HepG2 (cell line): ENCODE results near the gene C1QTNF5. TPM values are rescaled to one million over a fixed set of nuclear protein-coding genes. Genes with fewer than 3 reads are reported as not detected.

ENCODE experiments used
- ZNF335 ChIP-seq: sonication (generic); formaldehyde crosslinking; IDR thresholded peaks from 2 replicates; pipeline ENCODE4 v1.4.0; 2020; ENCODE audit warnings: missing genetic modification reagents
- polyA plus RNA-seq, 8 experiments: library from polyadenylated mRNA; depleted of rRNA in 3 of 8; stranded (reverse) in 7 of 8; unstranded in 1 of 8; fragments of >200 nt; fragmentation: Illumina TruSeq in 4 of 8; extraction: Trizol in 4 of 8; gene quantifications; 2 replicates each; pipeline versions ENCODE4 v1.2.1 to v1.2.3, GENCODE V29; 2011 to 2016; ENCODE audit warnings: low read depth in 4 of 8, missing spikeins in 1 of 8, mixed read lengths in 1 of 8; ENCODE audit not compliant: insufficient read depth in 1 of 8
- total RNA-seq, 5 experiments: library from RNA; depleted of rRNA; stranded (reverse); fragments of >200 nt; fragmentation: Illumina TruSeq; extraction: Trizol; gene quantifications; 2 replicates each; pipeline ENCODE4 v1.2.3, GENCODE V29; 2016; ENCODE audit warnings: low read depth in 1 of 5
- TF ChIP-seq, protein P1 (sequence below): sonication (generic); formaldehyde crosslinking; IDR thresholded peaks from 2 replicates; pipeline ENCODE4 v1.5.1; 2020; ENCODE audit warnings: mild to moderate bottlenecking, missing genetic modification reagents, moderate library complexity
- TF ChIP-seq, protein P2 (sequence below): sonication (generic); formaldehyde crosslinking; IDR thresholded peaks from 2 replicates; pipeline ENCODE4 v1.4.0; 2020; ENCODE audit warnings: mild to moderate bottlenecking, missing genetic modification reagents
- TF ChIP-seq, protein P3 (sequence below): sonication (generic); formaldehyde crosslinking; IDR thresholded peaks from 2 replicates; pipeline ENCODE4 v1.4.0; 2020; ENCODE audit warnings: low read depth, mild to moderate bottlenecking, missing genetic modification reagents
- TF ChIP-seq, protein P4 (sequence below): sonication (generic); formaldehyde crosslinking; IDR thresholded peaks from 2 replicates; pipeline ENCODE4 v1.4.0; 2020; ENCODE audit warnings: missing genetic modification reagents

Gene C1QTNF5
- total and polyA plus RNA-seq, 2 of the 13 experiments (the other 11 are each of a cell fraction or from before 2014, with no cell fraction given), result 0.86 to 1.2 TPM

DNA sequence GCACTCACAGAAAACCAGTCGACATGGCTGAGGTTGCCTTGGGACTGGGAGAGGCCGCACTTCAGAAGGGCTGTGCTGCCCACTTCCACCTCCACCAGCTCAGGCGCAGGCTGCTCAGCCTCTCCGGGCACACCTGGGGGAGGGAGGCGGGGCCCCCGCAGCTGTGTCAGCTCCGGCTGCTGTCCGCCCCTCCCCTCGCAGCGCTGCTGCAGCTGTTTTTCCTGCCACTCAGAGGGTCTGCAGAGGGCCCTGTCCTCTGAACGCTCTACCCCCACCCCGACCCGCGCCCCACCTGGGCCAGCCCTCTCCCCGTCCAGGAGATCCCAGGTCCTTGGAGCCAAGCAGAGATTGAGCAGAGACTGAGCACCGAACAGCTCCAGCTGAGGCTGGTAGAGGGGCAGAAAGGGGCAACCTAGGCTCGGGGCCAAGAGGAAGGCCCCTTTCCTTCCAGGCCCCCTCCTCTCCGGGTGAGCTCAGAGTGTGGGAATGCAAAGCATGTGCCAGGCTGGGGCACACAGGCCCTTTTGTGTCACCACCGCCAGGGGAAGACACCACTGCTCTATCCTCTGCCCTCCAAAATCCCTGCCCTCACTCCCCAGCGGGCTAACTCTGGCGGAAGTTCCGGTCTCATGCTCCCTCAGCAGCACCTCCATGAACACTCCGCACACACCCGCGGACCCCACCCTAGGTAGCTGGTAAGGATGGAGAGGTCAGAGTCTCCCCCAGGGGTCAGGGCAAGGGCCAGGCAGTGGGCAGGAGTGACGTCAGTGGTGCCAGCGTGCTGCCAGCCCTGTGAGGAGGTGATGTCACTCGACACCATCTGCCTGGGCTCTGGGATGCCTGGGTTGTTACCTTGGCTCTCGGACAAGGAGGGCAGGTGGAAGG is 25.3 kb downstream of the C1QTNF5 start (continued):
- TF ChIP-seq, protein P1, sequence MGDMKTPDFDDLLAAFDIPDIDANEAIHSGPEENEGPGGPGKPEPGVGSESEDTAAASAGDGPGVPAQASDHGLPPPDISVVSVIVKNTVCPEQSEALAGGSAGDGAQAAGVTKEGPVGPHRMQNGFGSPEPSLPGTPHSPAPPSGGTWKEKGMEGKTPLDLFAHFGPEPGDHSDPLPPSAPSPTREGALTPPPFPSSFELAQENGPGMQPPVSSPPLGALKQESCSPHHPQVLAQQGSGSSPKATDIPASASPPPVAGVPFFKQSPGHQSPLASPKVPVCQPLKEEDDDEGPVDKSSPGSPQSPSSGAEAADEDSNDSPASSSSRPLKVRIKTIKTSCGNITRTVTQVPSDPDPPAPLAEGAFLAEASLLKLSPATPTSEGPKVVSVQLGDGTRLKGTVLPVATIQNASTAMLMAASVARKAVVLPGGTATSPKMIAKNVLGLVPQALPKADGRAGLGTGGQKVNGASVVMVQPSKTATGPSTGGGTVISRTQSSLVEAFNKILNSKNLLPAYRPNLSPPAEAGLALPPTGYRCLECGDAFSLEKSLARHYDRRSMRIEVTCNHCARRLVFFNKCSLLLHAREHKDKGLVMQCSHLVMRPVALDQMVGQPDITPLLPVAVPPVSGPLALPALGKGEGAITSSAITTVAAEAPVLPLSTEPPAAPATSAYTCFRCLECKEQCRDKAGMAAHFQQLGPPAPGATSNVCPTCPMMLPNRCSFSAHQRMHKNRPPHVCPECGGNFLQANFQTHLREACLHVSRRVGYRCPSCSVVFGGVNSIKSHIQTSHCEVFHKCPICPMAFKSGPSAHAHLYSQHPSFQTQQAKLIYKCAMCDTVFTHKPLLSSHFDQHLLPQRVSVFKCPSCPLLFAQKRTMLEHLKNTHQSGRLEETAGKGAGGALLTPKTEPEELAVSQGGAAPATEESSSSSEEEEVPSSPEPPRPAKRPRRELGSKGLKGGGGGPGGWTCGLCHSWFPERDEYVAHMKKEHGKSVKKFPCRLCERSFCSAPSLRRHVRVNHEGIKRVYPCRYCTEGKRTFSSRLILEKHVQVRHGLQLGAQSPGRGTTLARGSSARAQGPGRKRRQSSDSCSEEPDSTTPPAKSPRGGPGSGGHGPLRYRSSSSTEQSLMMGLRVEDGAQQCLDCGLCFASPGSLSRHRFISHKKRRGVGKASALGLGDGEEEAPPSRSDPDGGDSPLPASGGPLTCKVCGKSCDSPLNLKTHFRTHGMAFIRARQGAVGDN (CRISPR knock-in tag), result no peak
- TF ChIP-seq, protein P2, sequence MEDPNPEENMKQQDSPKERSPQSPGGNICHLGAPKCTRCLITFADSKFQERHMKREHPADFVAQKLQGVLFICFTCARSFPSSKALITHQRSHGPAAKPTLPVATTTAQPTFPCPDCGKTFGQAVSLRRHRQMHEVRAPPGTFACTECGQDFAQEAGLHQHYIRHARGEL (CRISPR knock-in tag), result no peak
- TF ChIP-seq, protein P3, sequence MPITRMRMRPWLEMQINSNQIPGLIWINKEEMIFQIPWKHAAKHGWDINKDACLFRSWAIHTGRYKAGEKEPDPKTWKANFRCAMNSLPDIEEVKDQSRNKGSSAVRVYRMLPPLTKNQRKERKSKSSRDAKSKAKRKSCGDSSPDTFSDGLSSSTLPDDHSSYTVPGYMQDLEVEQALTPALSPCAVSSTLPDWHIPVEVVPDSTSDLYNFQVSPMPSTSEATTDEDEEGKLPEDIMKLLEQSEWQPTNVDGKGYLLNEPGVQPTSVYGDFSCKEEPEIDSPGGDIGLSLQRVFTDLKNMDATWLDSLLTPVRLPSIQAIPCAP (CRISPR knock-in tag), result no peak
- no peak for TF ChIP-seq ZNF335 (CRISPR knock-in tag)
- TF ChIP-seq, protein P4, sequence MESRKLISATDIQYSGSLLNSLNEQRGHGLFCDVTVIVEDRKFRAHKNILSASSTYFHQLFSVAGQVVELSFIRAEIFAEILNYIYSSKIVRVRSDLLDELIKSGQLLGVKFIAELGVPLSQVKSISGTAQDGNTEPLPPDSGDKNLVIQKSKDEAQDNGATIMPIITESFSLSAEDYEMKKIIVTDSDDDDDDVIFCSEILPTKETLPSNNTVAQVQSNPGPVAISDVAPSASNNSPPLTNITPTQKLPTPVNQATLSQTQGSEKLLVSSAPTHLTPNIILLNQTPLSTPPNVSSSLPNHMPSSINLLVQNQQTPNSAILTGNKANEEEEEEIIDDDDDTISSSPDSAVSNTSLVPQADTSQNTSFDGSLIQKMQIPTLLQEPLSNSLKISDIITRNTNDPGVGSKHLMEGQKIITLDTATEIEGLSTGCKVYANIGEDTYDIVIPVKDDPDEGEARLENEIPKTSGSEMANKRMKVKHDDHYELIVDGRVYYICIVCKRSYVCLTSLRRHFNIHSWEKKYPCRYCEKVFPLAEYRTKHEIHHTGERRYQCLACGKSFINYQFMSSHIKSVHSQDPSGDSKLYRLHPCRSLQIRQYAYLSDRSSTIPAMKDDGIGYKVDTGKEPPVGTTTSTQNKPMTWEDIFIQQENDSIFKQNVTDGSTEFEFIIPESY (CRISPR knock-in tag), result peak; percentile 70
